GM12864 (cell line): ENCODE data around the gene COBL.

Experiments used
- DNase-seq: peaks from one replicate; pipeline ENCODE4 v3.0.0-alpha.2; 2011; ENCODE audit warnings: low read depth
- H3K4me3 ChIP-seq: 2 replicates; pipeline ENCODE4 v1.5.1; 2011; ENCODE audit warnings: mild to moderate bottlenecking, low read depth, low read length, control low read depth
- TF ChIP-seq, protein P1 (sequence below): IDR thresholded peaks from 2 replicates; pipeline ENCODE4 v1.5.1; 2011; ENCODE audit warnings: low read depth, mild to moderate bottlenecking, moderate library complexity, low read length, control low read depth, inconsistent platforms; ENCODE audit errors: missing control alignments

COBL gene

DNA sequence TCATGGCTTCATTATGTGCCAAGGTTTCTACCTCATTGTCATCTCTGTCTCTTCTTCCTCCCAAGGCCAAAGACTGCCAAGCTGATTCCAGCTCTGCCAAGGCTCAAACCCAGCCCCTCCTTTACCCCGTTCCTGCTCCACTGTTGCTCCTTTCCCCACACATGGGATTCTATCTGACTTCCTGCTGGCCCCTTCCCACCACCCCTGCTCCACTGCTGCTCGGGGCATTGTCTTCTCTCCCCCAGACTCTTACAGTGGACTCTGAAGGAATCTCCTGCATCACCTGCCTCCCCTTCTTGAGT lies 86.3 kb downstream of the COBL start:
- H3K4me3 ChIP-seq: no peak overlapping the region
- no peak for DNase-seq
- TF ChIP-seq, protein P1, sequence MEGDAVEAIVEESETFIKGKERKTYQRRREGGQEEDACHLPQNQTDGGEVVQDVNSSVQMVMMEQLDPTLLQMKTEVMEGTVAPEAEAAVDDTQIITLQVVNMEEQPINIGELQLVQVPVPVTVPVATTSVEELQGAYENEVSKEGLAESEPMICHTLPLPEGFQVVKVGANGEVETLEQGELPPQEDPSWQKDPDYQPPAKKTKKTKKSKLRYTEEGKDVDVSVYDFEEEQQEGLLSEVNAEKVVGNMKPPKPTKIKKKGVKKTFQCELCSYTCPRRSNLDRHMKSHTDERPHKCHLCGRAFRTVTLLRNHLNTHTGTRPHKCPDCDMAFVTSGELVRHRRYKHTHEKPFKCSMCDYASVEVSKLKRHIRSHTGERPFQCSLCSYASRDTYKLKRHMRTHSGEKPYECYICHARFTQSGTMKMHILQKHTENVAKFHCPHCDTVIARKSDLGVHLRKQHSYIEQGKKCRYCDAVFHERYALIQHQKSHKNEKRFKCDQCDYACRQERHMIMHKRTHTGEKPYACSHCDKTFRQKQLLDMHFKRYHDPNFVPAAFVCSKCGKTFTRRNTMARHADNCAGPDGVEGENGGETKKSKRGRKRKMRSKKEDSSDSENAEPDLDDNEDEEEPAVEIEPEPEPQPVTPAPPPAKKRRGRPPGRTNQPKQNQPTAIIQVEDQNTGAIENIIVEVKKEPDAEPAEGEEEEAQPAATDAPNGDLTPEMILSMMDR: no peak

DNA sequence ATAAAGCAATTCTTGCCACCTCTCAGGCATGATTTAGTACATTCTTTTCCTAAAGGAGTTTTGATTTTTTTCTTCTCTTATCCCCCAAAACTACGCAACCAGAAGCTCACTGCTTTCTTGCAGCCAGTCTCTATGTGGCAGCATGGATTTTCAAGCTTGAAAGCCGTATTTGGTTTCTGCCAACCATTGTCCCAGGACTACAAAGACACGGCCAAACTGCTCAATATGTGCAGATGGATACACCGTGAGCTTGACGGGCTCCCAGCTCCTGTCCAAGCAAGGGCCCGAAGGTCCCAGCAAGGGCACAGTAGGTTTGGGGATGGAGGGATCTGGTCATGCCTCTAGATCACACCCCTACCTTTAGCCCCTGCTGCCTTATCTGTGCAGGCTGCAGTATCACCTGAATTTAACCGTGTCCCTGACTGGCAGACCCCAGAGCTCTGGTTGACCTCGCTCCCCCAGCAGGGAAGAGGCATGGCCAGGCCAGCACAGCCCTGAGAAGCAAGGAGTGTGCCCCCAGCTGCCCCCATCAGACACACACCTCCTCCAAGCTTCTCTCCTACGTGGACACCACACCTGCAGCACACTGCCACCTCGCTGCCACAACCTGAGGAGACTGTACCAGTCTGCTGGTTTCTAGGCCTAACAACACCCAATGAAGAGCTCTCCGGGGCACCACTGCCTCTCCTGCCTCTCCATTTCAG lies 86.8 kb downstream of the COBL start:
- H3K4me3 ChIP-seq: no peak overlapping the region
- DNase-seq: no peak

DNA sequence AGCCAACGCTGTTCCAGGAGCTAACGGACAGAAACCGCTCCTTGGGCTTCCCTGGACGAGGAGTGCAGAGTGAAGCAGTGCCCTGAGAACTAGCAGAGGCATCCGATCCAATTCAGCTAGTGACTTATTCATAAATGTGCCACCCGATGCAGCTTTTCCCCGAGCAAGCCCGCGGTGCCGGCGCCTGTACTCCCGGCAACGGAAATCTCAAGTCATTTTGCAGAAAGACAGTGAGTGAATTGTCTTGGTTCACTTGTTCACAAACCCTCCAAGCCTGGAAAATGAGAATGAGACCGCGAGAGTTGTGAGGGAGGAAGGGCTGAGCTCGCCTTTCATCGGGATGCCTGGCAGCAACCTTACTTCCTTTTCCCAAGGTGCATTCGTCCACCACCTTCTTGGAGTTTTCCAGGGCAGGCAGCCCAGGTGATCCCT lies 87.5 kb downstream of the COBL start:
- TF ChIP-seq, protein P1: no peak
- no peak overlapping the region for H3K4me3 ChIP-seq
- no peak for DNase-seq

More for the DNA sequence above, 86.8 kb downstream of the COBL start:
- TF ChIP-seq, protein P1: no peak

DNA sequence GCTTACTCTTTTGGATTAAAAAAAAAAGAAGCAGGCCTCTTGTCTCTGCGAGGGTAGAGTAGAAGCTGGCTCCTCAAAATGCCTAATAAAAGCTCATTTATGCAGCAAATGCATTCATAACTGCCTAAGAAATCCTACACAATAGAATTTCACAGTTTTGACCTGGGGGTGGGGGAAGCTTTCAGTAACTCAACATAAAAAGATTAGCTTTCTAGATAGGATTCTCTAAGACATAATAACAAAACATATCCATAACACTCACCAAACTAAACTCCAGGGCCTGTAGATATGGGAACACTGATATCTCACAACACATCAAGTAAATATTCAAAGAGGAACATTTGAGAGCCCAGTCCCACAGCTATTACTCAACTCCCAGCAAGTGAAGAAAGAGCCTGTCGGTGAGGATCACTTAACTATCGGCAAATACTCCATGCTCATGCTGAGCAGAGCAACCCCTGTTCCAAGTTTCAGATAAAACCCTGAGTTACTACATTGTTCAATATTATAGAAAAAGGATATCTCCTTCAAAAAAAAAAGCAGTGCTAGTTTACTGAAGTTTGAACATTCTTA lies 88.1 kb downstream of the COBL start:
- no peak overlapping the region for H3K4me3 ChIP-seq
- no peak for DNase-seq
- TF ChIP-seq, protein P1: no peak

DNA sequence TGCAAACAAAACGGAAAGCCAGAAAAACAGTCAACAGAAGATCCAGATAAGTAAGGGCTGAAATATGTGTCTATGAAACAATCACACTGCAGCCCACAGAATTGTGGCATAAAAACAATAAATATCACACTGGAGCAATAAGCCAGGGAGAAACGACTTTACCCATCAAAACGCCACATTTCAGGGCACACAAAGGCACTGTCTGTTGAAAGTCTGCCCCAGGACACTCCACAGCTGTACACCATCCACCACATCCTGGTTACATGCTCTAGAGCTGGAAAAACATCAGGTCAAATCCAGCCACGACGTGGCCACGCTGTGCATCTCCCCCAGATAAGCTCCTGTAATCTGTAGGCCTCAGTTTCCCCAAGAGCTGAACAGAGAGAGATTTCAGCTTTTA lies 88.7 kb downstream of the COBL start:
- TF ChIP-seq, protein P1: no peak
- no peak overlapping the region for H3K4me3 ChIP-seq
- DNase-seq: no peak

DNA sequence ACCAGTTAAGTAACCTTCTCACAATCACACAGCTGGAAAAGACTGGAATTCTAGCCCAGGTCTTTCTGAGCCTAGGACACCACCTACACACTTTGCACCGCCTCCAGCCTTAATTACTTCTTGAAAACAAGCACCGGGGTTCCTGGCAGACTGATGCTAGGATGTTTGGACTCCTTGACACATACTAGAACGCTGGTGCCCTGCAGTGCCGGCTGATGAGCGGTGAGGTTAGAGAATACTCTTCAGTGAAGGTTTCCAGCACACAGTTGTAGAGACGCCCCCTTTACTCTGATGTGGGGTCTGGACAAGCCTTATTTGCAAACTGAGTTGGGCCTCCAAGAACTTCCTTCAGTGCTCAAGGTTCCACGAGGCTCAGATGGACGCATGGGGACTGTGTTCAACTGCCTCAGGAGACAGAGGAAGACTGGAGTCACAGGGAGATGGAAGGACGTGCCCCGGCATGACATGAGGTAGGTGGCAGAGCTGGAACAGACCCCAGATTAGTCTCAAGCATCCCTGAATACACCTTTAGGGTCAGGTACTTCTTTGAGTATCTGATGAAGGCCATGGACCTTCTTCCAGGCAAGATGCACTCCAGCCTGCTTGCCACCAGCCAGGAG lies 89.6 kb downstream of the COBL start:
- TF ChIP-seq, protein P1: no peak
- H3K4me3 ChIP-seq: no peak overlapping the region
- no peak for DNase-seq
